Camera-type eye (tissue), 1 donor: ENCODE data around the gene C1QL3. TPM values are rescaled to one million over a fixed set of nuclear protein-coding genes. Genes with fewer than 3 reads are reported as not detected.

ENCODE experiments used
- total RNA-seq: library from RNA; depleted of rRNA; stranded (reverse); fragments of >200 nt; gene quantifications from one replicate; pipeline ENCODE4 v1.2.3, GENCODE V29; 2014

Gene C1QL3
- total RNA-seq, result 3.4 TPM

DNA sequence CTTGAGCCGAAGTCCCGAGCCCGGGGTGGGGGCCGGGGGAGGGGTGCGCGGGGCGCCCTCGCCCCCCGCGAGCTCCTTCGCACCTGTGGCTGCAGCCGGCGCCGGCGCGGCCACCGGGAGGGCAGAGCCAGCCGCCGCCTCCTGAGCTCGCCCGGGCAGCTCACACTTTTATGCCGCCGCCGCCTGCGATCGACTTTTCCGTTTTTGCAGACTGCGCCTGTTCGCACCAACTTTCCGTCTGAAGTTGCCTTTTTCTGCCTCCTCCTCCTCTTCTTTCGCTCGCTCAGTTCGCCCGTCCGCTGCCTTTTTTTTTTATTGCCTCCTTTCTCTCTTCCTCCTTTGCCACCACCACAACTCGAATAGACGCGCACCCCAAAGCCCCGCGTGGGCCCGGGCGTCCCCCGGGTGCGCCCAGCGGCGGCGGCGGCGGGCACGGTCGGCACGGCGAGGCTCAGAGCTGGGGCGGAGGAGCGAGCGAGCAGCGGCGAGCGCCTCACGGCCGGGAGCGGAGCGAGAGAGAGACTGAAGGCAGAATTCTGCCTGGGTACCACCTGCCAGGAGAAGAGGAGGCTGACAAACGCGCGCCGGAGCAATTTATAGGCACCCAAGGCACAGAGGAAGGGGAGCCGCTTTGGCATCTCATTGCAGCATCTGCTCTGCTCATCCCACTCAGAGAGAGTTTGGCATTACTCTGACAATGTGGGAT is at the start of gene C1QL3:
Gene C1QL3 (minus strand): TSS at position 569 of the 706 bp plus-strand sequence. CDS start 814 bp downstream, outside the sequence.

Other genes with a start within 250 kb of the C1QL3 start
- gene PTER, start 84.9 kb downstream of the C1QL3 start, total RNA-seq, result 8.0 TPM